Measurements from ENCODE around the gene CHEK2. TPM values are rescaled to one million over a fixed set of nuclear protein-coding genes. Genes with fewer than 3 reads are reported as not detected.
A peak's percentile ranks its signal among the peaks of the same experiment; 100 is the strongest.

Gene CHEK2
- total RNA-seq (ENCODE audit: low replicate concordance), result 18.8 and 34.1 TPM in 2 replicates
- long read RNA-seq, transcript CHEK2-208 (15 exons, 1,844 nt), result major isoform, 37 of 55 reads
- long read RNA-seq, partial matches to known transcripts, result 4 of 55 reads
- long read RNA-seq, other reads (novel, unspliced or antisense), result 12 of 55 reads

GRCh38 chr22:28741785-28742561, at the start of gene CHEK2, which contains the start of gene HSCB:
Gene CHEK2, minus strand, starts transcription at chr22:28741820. Its CDS starts 7,099 bp downstream, at chr22:28734721.
Gene HSCB, plus strand, starts transcription at chr22:28742039. Its CDS starts 57 bp downstream, at chr22:28742096.
- H3K9me3 Mint-ChIP-seq, result no peaks in the 10 kb centered on the region
- DNase-seq (ENCODE audit: extremely low spot score, unreplicated experiment), result peak; percentile 96
- no peaks in the 10 kb centered on the region for H3K27me3 Mint-ChIP-seq
- H3K36me3 Mint-ChIP-seq, result peaks cover 7% of the 10 kb centered on the region
- peak within 1 kb of the TSS; percentile 87 for H3K27ac Mint-ChIP-seq
- TF ChIP-seq CTCF (conservative IDR thresholded peaks at IDR 0.05), result peak; percentile 22
- H3K4me1 Mint-ChIP-seq (ENCODE audit: unreplicated experiment), result peaks cover 17% of the 10 kb centered on the region
- peak within 1 kb of the TSS; percentile 91 for H3K4me3 Mint-ChIP-seq

- Mint-ChIP-seq H3K27me3 (no peaks in the 10 kb centered on the region), H3K9me3 (no peaks in the 10 kb centered on the region)
Measured at GRCh38 chr22:28791124-28791523, 49.5 kb upstream of the CHEK2 start.

GRCh38 chr22:28788601-28789000, 47.0 kb upstream of the CHEK2 start:
- Mint-ChIP-seq H3K9me3 (no peaks in the 10 kb centered on the region), H3K36me3 (peaks cover 35% of the 10 kb centered on the region), H3K4me1 (ENCODE audit: unreplicated experiment) (peaks cover 15% of the 10 kb centered on the region), H3K4me3 (no peak overlapping the region), H3K27ac (no peak overlapping the region), H3K27me3 (no peaks in the 10 kb centered on the region)
- TF ChIP-seq CTCF (conservative IDR thresholded peaks at IDR 0.05), result no peak
- no peak for DNase-seq (ENCODE audit: extremely low spot score, unreplicated experiment)

More at GRCh38 chr22:28791124-28791523, 49.5 kb upstream of the CHEK2 start:
- no peak for TF ChIP-seq CTCF (conservative IDR thresholded peaks at IDR 0.05)
- Mint-ChIP-seq H3K4me3 (no peak overlapping the region), H3K4me1 (ENCODE audit: unreplicated experiment) (peaks cover 12% of the 10 kb centered on the region), H3K36me3 (peaks cover 38% of the 10 kb centered on the region), H3K27ac (no peak overlapping the region)
- DNase-seq (ENCODE audit: extremely low spot score, unreplicated experiment), result no peak

- Mint-ChIP-seq H3K27me3 (no peaks in the 10 kb centered on the region), H3K4me1 (ENCODE audit: unreplicated experiment) (peaks cover 12% of the 10 kb centered on the region), H3K36me3 (peaks cover 38% of the 10 kb centered on the region), H3K27ac (peak overlapping the region; percentile 63), H3K9me3 (no peaks in the 10 kb centered on the region), H3K4me3 (no peak overlapping the region)
- DNase-seq (ENCODE audit: extremely low spot score, unreplicated experiment), result no peak
- no peak for TF ChIP-seq CTCF (conservative IDR thresholded peaks at IDR 0.05)
Measured at GRCh38 chr22:28783786-28784671, 42.4 kb upstream of the CHEK2 start.

GRCh38 chr22:28780296-28780695, 38.7 kb upstream of the CHEK2 start:
- Mint-ChIP-seq H3K4me3 (no peak overlapping the region), H3K27me3 (no peaks in the 10 kb centered on the region), H3K4me1 (ENCODE audit: unreplicated experiment) (peaks cover 6% of the 10 kb centered on the region), H3K36me3 (peaks cover 26% of the 10 kb centered on the region), H3K27ac (peak overlapping the region; percentile 10), H3K9me3 (no peaks in the 10 kb centered on the region)
- no peak for TF ChIP-seq CTCF (conservative IDR thresholded peaks at IDR 0.05)
- no peak for DNase-seq (ENCODE audit: extremely low spot score, unreplicated experiment)

All from type B pancreatic cell (in vitro differentiated cells).